Stimulated activated CD8-positive, alpha-beta memory T cell treated with anti-CD3 and anti-CD28 coated beads, Interleukin-4, amount 100 ng/mL, for 4 hours (primary cell): Measurements from ENCODE around the gene RINT1.
"Not testable (repeated sequence)": the region's sequence is repeated elsewhere in the genome, so short reads cannot be mapped to it uniquely, and the experiment has no call there.

Experiments used
- DNase-seq, 2 donors: peaks; one replicate each; pipeline ENCODE4 v3.0.0-alpha.2; 2020; ENCODE audit warnings: low read depth in 2 of 2, low spot score in 1 of 2

The RINT1 gene

GRCh38 chr7:105531792-105532671, at the start of gene RINT1:
Gene RINT1, plus strand, starts transcription at chr7:105532201. Its CDS starts 115 bp downstream, at chr7:105532316.
- DNase-seq = peak; percentile 71 to 73

- DNase-seq = no peak
These were observed 44.1 kb upstream of the RINT1 start for GRCh38 chr7:105487579-105488571.

- DNase-seq = no peak
These were observed 42.6 kb upstream of the RINT1 start for GRCh38 chr7:105489409-105489808.

GRCh38 chr7:105493196-105493922, 38.6 kb upstream of the RINT1 start:
- DNase-seq = no peak

- DNase-seq = no peak
These were observed 38.1 kb upstream of the RINT1 start for GRCh38 chr7:105493923-105494315.

- DNase-seq = no peak
These were observed 35.5 kb upstream of the RINT1 start for GRCh38 chr7:105496521-105496920.

- DNase-seq = no peak
These were observed 35.0 kb upstream of the RINT1 start for GRCh38 chr7:105497016-105497415.

- no peak for DNase-seq
These were observed 29.8 kb upstream of the RINT1 start for GRCh38 chr7:105502173-105502572.

GRCh38 chr7:105512415-105512814, 19.6 kb upstream of the RINT1 start:
- DNase-seq = no peak

GRCh38 chr7:105512926-105513526, 19.0 kb upstream of the RINT1 start:
- DNase-seq = no peak

GRCh38 chr7:105515610-105516009, 16.4 kb upstream of the RINT1 start:
- not testable (repeated sequence) for DNase-seq

GRCh38 chr7:105519353-105519752, 12.6 kb upstream of the RINT1 start:
- DNase-seq = no peak

- not testable (repeated sequence) for DNase-seq
These were observed 11.4 kb upstream of the RINT1 start for GRCh38 chr7:105520620-105521019.

- DNase-seq = peak in 1 of 2 donors; percentile 31
These were observed 10.8 kb upstream of the RINT1 start for GRCh38 chr7:105521027-105521716.

- DNase-seq = peak; percentile 43 to 67
These were observed 10.1 kb upstream of the RINT1 start, which contains the start of gene PUS7 for GRCh38 chr7:105521717-105522463. Gene PUS7, minus strand, starts transcription at chr7:105522271. Its CDS starts 13,759 bp downstream, at chr7:105508512.

- not testable (repeated sequence) for DNase-seq
These were observed 7.6 kb upstream of the RINT1 start for GRCh38 chr7:105524423-105524822.

GRCh38 chr7:105524840-105525239, 7.2 kb upstream of the RINT1 start:
- DNase-seq = no peak

GRCh38 chr7:105527737-105528136, 4.3 kb upstream of the RINT1 start:
- not testable (repeated sequence) for DNase-seq

- no peak for DNase-seq
These were observed 1.9 kb upstream of the RINT1 start for GRCh38 chr7:105530126-105530525.
